Ishikawa (cell line): ENCODE measurements around the gene ACACB.

Source experiments
- CEBPB ChIP-seq: IDR thresholded peaks from 2 replicates; pipeline ENCODE4 v1.6.1; 2012
- CREB1 ChIP-seq: IDR thresholded peaks from 2 replicates; pipeline ENCODE4 v1.6.1; 2012; ENCODE audit warnings: low read depth
- EGR1 ChIP-seq: IDR thresholded peaks from 2 replicates; pipeline ENCODE4 v1.6.1; 2012
- EP300 ChIP-seq: IDR thresholded peaks from 2 replicates; pipeline ENCODE4 v1.6.1; 2012; ENCODE audit warnings: borderline replicate concordance
- FOXM1 ChIP-seq: IDR thresholded peaks from 2 replicates; pipeline ENCODE4 v1.6.1; 2012; ENCODE audit warnings: low read depth, borderline replicate concordance
- NFIC ChIP-seq: IDR thresholded peaks from 2 replicates; pipeline ENCODE4 v1.6.1; 2012
- RAD21 ChIP-seq: IDR thresholded peaks from 2 replicates; pipeline ENCODE4 v1.6.1; 2012; ENCODE audit warnings: low read depth
- TAF1 ChIP-seq: IDR thresholded peaks from 2 replicates; pipeline ENCODE4 v1.6.1; 2012; ENCODE audit warnings: low read depth, mild to moderate bottlenecking
- TCF12 ChIP-seq: IDR thresholded peaks from 2 replicates; pipeline ENCODE4 v1.6.1; 2012; ENCODE audit warnings: low read depth
- TEAD4 ChIP-seq: IDR thresholded peaks from 2 replicates; pipeline ENCODE4 v1.6.1; 2012
- YY1 ChIP-seq: IDR thresholded peaks from 2 replicates; pipeline ENCODE4 v1.6.1; 2012; ENCODE audit warnings: low read depth
- ZBTB7A ChIP-seq: IDR thresholded peaks from 2 replicates; pipeline ENCODE4 v1.6.1; 2012; ENCODE audit warnings: low read depth
- TF ChIP-seq, protein P1 (sequence below): IDR thresholded peaks from 2 replicates; pipeline ENCODE4 v1.6.1; 2012; ENCODE audit warnings: low read depth, mild to moderate bottlenecking
- TF ChIP-seq, protein P2 (sequence below): IDR thresholded peaks from 2 replicates; pipeline ENCODE4 v1.6.1; 2012
- TF ChIP-seq, protein P3 (sequence below): IDR thresholded peaks from 2 replicates; pipeline ENCODE4 v1.6.1; 2012

ACACB gene

DNA sequence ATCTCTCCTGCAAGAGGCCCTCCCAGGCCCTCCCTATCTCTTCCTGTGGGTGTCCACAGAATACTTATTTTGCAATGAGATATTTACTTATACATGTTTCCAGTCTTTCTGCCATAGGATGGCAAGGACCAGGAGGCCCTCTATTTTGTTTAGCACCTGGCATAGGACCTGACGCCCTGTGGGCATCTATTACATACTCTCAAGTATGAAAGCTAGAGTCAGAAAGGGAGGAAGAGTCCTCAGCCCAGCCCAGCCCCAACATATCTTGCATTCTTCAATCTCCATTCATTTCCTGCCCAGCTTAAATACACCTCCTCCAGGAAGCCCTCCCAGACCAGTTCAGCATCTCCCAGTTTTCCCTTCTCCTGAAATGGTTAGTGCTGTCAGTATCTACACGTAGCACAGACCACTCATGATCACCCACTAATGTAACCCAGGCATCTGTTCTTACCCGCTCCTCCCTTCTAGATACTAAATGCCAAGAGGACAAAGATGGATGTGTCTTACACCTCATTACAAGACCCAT, 185.3 kb downstream of the ACACB start:
- TF ChIP-seq EP300 (no peak), CEBPB (no peak), TCF12 (no peak), CREB1 (no peak), ZBTB7A (no peak), NFIC (no peak), RAD21 (no peak), YY1 (no peak), FOXM1 (no peak), EGR1 (no peak), TAF1 (no peak), TEAD4 (no peak)
- TF ChIP-seq, protein P1, sequence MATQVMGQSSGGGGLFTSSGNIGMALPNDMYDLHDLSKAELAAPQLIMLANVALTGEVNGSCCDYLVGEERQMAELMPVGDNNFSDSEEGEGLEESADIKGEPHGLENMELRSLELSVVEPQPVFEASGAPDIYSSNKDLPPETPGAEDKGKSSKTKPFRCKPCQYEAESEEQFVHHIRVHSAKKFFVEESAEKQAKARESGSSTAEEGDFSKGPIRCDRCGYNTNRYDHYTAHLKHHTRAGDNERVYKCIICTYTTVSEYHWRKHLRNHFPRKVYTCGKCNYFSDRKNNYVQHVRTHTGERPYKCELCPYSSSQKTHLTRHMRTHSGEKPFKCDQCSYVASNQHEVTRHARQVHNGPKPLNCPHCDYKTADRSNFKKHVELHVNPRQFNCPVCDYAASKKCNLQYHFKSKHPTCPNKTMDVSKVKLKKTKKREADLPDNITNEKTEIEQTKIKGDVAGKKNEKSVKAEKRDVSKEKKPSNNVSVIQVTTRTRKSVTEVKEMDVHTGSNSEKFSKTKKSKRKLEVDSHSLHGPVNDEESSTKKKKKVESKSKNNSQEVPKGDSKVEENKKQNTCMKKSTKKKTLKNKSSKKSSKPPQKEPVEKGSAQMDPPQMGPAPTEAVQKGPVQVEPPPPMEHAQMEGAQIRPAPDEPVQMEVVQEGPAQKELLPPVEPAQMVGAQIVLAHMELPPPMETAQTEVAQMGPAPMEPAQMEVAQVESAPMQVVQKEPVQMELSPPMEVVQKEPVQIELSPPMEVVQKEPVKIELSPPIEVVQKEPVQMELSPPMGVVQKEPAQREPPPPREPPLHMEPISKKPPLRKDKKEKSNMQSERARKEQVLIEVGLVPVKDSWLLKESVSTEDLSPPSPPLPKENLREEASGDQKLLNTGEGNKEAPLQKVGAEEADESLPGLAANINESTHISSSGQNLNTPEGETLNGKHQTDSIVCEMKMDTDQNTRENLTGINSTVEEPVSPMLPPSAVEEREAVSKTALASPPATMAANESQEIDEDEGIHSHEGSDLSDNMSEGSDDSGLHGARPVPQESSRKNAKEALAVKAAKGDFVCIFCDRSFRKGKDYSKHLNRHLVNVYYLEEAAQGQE = no peak
- TF ChIP-seq, protein P2, sequence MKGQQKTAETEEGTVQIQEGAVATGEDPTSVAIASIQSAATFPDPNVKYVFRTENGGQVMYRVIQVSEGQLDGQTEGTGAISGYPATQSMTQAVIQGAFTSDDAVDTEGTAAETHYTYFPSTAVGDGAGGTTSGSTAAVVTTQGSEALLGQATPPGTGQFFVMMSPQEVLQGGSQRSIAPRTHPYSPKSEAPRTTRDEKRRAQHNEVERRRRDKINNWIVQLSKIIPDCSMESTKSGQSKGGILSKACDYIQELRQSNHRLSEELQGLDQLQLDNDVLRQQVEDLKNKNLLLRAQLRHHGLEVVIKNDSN = no peak
- TF ChIP-seq, protein P3, sequence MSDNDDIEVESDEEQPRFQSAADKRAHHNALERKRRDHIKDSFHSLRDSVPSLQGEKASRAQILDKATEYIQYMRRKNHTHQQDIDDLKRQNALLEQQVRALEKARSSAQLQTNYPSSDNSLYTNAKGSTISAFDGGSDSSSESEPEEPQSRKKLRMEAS = no peak

DNA sequence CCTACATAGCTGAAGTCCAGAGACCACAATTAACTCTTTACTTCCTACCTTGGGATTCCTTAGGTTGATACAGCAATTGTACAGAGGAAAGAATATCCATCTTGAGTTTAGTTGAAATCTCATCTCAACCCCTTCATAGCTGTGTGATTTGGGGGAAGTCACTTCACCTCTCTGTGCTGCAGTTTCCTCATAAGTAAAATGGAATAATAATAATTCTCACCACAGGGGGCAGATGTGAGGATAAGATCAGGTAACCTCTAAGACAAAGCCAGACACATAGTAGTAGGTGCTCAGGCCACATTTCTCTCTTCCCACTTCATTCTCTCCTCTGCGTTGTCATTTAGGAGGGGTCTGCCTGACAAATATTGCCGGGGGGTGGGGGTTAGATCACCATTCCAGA, 186.0 kb downstream of the ACACB start:
- TF ChIP-seq FOXM1 (no peak), TEAD4 (no peak), TAF1 (no peak), CEBPB (no peak), ZBTB7A (no peak), YY1 (no peak), RAD21 (no peak), NFIC (no peak), EP300 (no peak), TCF12 (no peak), CREB1 (no peak), EGR1 (no peak)
- TF ChIP-seq, protein P3 = no peak
- TF ChIP-seq, protein P1 = no peak

DNA sequence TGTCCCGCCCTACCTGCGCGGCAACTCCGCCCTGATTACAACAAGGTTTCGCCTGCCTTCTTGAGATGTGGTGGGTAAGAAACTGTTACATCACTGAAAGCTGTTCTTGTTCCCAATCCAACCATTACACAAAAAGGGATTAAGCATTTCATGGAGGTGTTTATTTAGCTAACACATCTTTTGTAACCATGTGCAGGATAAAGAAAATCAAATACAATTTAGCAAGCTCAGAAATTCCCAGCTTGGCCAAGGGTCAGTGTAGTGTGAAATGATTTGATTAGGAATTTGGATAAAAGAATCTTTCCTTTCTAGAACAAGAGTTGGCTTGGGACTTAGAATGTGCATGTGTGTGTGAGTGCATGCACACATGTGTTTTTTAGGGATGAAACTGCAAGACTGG, 186.4 kb downstream of the ACACB start:
- TF ChIP-seq TEAD4 (no peak), RAD21 (no peak), EGR1 (no peak), ZBTB7A (no peak), FOXM1 (no peak), NFIC (no peak), YY1 (no peak), CREB1 (no peak), TAF1 (no peak), EP300 (no peak), TCF12 (no peak), CEBPB (no peak)
- TF ChIP-seq, protein P2 = no peak
- TF ChIP-seq, protein P3 = no peak
- TF ChIP-seq, protein P1 = no peak

DNA sequence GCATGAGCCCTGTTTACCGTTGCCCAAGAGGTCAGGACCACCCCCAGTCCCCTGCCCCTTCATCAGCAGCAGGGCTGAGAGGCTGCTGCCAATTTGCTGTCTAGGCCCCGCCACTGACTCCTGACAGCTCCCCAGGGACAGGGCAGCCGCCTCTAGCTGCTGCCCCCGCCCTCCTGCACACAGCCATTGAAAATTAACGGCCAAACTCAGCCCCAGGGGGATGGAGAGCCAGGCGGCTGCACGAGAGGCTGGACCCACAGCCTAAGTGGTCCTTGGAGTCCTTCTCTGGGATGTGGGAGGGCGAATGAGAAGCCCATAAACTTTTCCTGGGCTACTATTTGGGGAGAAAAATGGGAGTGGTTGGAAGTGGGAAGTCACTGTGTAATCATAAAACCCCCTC, 188.1 kb downstream of the ACACB start:
- no peak for TF ChIP-seq TCF12
- no peak for TF ChIP-seq RAD21
- TF ChIP-seq CREB1 = no peak
- TF ChIP-seq, protein P3 = no peak
- no peak for TF ChIP-seq FOXM1
- TF ChIP-seq, protein P1 = no peak
- TF ChIP-seq, protein P2 = no peak
